ENCODE measurements around the gene RPA4. TPM values are rescaled to one million over a fixed set of nuclear protein-coding genes. Genes with fewer than 3 reads are reported as not detected.

RPA4 gene
- total RNA-seq, 2 donors from 2014 or later: 1.1 to 4.0 TPM

DNA sequence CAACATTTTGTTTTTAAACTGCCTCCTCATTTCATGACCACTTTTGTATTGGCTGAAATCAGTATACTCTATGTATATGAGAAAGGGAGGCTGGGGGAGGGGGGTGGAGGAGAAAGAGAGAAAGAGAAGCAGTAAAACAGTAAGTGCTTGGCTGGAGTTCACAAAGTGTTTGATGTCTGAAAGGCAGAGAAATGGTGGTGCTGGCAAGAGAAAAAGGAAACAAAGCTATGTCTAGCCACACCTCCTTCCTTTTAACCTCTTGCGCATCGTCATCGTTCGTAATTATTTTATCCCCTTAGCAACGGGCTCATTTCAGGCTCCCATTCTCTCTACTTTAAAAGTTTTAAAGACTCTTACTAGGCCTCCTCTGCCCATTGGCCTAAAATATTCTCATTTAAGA is 25.6 kb downstream of the RPA4 start:
- peak overlapping the region in 1 of 2 donors; percentile 67 for H3K27ac ChIP-seq

GRCh38 chrX:96918864-96919263 is 35.2 kb downstream of the RPA4 start:
- H3K27me3 ChIP-seq (replicated peaks; ENCODE audit: insufficient read depth): no peaks in the 10 kb centered on the region
- H3K27ac ChIP-seq: no peak overlapping the region
- ATAC-seq (ENCODE audit: insufficient number of reproducible peaks, low FRiP score, low read depth): no peak
- no peak for TF ChIP-seq CTCF (IDR thresholded peaks at IDR 0.05)
- H3K4me1 ChIP-seq (ENCODE audit: control insufficient read depth in 1 of 2, low read depth in 2 of 2): no peaks in the 10 kb centered on the region
- no peaks in the 10 kb centered on the region for H3K36me3 ChIP-seq
- H3K9me3 ChIP-seq: no peaks in the 10 kb centered on the region
- no peak for DNase-seq (ENCODE audit: low spot score)
- H3K4me3 ChIP-seq: no peak overlapping the region

More for the DNA sequence above, 25.6 kb downstream of the RPA4 start:
- no peak for TF ChIP-seq CTCF (IDR thresholded peaks at IDR 0.05)
- Histone ChIP-seq H3K9me3 (no peaks in the 10 kb centered on the region), H3K4me1 (ENCODE audit: control insufficient read depth in 1 of 2, low read depth in 2 of 2) (peaks cover 7 to 30% of the 10 kb centered on the region in 2 donors), H3K27me3 (replicated peaks; ENCODE audit: insufficient read depth) (no peaks in the 10 kb centered on the region), H3K36me3 (no peaks in the 10 kb centered on the region), H3K4me3 (no peak overlapping the region)
- no peak for ATAC-seq (ENCODE audit: insufficient number of reproducible peaks, low FRiP score, low read depth)
- DNase-seq (ENCODE audit: low spot score): no peak

DNA sequence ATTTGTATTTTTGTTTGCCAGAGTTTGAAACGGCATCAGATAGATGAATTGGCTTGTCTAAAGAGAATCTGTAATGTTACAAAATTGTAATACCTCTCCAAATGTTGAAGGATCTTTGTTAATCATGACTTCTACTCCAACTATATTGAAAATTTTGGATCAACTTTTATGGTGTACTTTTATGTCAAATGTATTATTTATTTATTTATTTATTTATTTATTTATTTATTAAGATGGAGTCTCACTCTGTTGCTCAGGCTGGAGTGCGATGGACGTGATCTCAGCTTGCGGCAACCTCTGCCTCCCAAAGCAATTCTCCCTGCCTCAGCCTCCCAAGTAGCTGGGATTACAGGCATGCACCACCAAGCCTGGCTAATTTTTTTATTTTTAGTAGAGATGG is 36.0 kb downstream of the RPA4 start:
- no peak for TF ChIP-seq CTCF (IDR thresholded peaks at IDR 0.05)
- Histone ChIP-seq H3K9me3 (no peaks in the 10 kb centered on the region), H3K4me1 (ENCODE audit: control insufficient read depth in 1 of 2, low read depth in 2 of 2) (no peaks in the 10 kb centered on the region), H3K27ac (no peak overlapping the region), H3K27me3 (replicated peaks; ENCODE audit: insufficient read depth) (no peaks in the 10 kb centered on the region), H3K4me3 (no peak overlapping the region), H3K36me3 (no peaks in the 10 kb centered on the region)
- no peak for ATAC-seq (ENCODE audit: insufficient number of reproducible peaks, low FRiP score, low read depth)
- DNase-seq (ENCODE audit: low spot score): no peak

GRCh38 chrX:96924581-96924980 is 40.9 kb downstream of the RPA4 start:
- no peaks in the 10 kb centered on the region for H3K4me1 ChIP-seq (ENCODE audit: control insufficient read depth in 1 of 2, low read depth in 2 of 2)
- ATAC-seq (ENCODE audit: insufficient number of reproducible peaks, low FRiP score, low read depth) (no peak), DNase-seq (ENCODE audit: low spot score) (no peak)
- H3K27me3 ChIP-seq (replicated peaks; ENCODE audit: insufficient read depth): no peaks in the 10 kb centered on the region
- H3K4me3 ChIP-seq: no peak overlapping the region
- TF ChIP-seq CTCF (IDR thresholded peaks at IDR 0.05): no peak
- no peaks in the 10 kb centered on the region for H3K36me3 ChIP-seq
- H3K9me3 ChIP-seq: no peaks in the 10 kb centered on the region
- H3K27ac ChIP-seq: no peak overlapping the region

DNA sequence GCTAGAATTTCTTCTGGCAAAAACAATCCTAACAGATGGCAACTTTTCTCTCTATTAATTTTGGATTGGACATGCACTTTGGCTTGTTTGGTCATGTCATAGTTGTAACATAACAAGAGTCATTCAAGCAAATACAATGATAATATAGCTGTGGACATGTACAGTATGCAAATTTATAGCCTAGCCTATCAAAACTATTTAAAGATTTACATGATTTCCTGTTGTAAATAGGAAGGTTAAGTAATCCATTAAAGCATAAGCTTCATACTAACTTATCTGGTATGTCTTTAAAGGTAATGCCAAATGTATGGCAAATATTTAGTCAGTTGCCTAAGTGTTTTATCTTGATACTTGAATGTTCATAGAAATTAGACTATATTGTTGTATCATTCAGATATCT is 45.3 kb downstream of the RPA4 start:
- Histone ChIP-seq H3K9me3 (no peaks in the 10 kb centered on the region), H3K27me3 (replicated peaks; ENCODE audit: insufficient read depth) (no peaks in the 10 kb centered on the region), H3K36me3 (no peaks in the 10 kb centered on the region), H3K4me1 (ENCODE audit: control insufficient read depth in 1 of 2, low read depth in 2 of 2) (no peaks in the 10 kb centered on the region), H3K27ac (no peak overlapping the region), H3K4me3 (no peak overlapping the region)
- ATAC-seq (ENCODE audit: insufficient number of reproducible peaks, low FRiP score, low read depth): no peak
- no peak for TF ChIP-seq CTCF (IDR thresholded peaks at IDR 0.05)
- DNase-seq (ENCODE audit: low spot score): no peak

Other genes with a start within 250 kb of the RPA4 start
- 10 to 100 TPM; 42.4 to 66.0 TPM for gene DIAPH2, start 199.1 kb upstream of the RPA4 start, total RNA-seq